Measurements from ENCODE around the gene CLIC4. TPM values are rescaled to one million over a fixed set of nuclear protein-coding genes. Genes with fewer than 3 reads are reported as not detected.
"Not testable (repeated sequence)": the region's sequence is repeated elsewhere in the genome, so short reads cannot be mapped to it uniquely, and the experiment has no call there.

The CLIC4 gene
- total and polyA plus RNA-seq, 11 donors = 111 to 917 (median 387) TPM

- H3K27ac ChIP-seq = no peak overlapping the region
- no peak overlapping the region for H3K4me3 ChIP-seq
- TF ChIP-seq CTCF (IDR thresholded peaks at IDR 0.05) (no peak), POLR2A (IDR thresholded peaks at IDR 0.05) (no peak)
- no peak for ATAC-seq
- H3K4me1 ChIP-seq = no peaks in the 10 kb centered on the region
- 84 to 92% (median 88%) methylated on average over 9 of the region's 9 CpGs for WGBS, 4 donors
- DNase-seq = peak in 1 of 5 donors; percentile 12
- peaks cover 0 to 21% (median 5%) of the 10 kb centered on the region in 12 donors for H3K9me3 ChIP-seq
- no peaks in the 10 kb centered on the region for H3K36me3 ChIP-seq
- H3K27me3 ChIP-seq = peaks cover 0 to 11% (median 0%) of the 10 kb centered on the region in 9 donors
- intact Hi-C loops (cut with DNase I) = no loop called here
Observed at GRCh38 chr1:24888061-24888970, 143.1 kb downstream of the CLIC4 start.

- Histone ChIP-seq H3K27ac (no peak overlapping the region), H3K27me3 (peaks cover 0 to 11% (median 0%) of the 10 kb centered on the region in 9 donors), H3K36me3 (no peaks in the 10 kb centered on the region), H3K4me1 (no peaks in the 10 kb centered on the region), H3K4me3 (no peak overlapping the region), H3K9me3 (peaks cover 0 to 13% (median 0%) of the 10 kb centered on the region in 12 donors)
- intact Hi-C loops (cut with DNase I) = no loop called here
- DNase-seq (no peak), ATAC-seq (no peak)
- TF ChIP-seq CTCF (IDR thresholded peaks at IDR 0.05) (no peak), POLR2A (IDR thresholded peaks at IDR 0.05) (no peak)
- 82 to 84% (median 83%) methylated on average over 4 of the region's 4 CpGs for WGBS, 4 donors
Observed at GRCh38 chr1:24888971-24889676, 143.9 kb downstream of the CLIC4 start.

GRCh38 chr1:24890887-24891286 lies 145.6 kb downstream of the CLIC4 start:
- H3K9me3 ChIP-seq = peaks cover 0 to 13% (median 0%) of the 10 kb centered on the region in 12 donors
- TF ChIP-seq POLR2A (IDR thresholded peaks at IDR 0.05) (no peak), CTCF (IDR thresholded peaks at IDR 0.05) (no peak)
- DNase-seq (peak in 1 of 5 donors; percentile 2), ATAC-seq (no peak)
- no peaks in the 10 kb centered on the region for H3K4me1 ChIP-seq
- peaks cover 0 to 11% (median 0%) of the 10 kb centered on the region in 9 donors for H3K27me3 ChIP-seq
- no peak overlapping the region for H3K4me3 ChIP-seq
- no peak overlapping the region for H3K27ac ChIP-seq
- H3K36me3 ChIP-seq = no peaks in the 10 kb centered on the region
- intact Hi-C loops (cut with DNase I) = no loop called here
- 76 to 87% (median 82%) methylated on average over 2 of the region's 2 CpGs for WGBS, 4 donors

GRCh38 chr1:24891367-24891766 lies 146.1 kb downstream of the CLIC4 start:
- not testable (repeated sequence) for DNase-seq

More at GRCh38 chr1:24891367-24891766, 146.1 kb downstream of the CLIC4 start:
- H3K36me3 ChIP-seq; H3K4me1 ChIP-seq; H3K27ac ChIP-seq; H3K4me3 ChIP-seq; ATAC-seq; intact Hi-C loops (cut with DNase I): not testable (repeated sequence)
- WGBS, 4 donors = 44 to 60% (median 47%) methylated on average over 1 of the region's 1 CpG
- H3K27me3 ChIP-seq = peaks cover 0 to 11% (median 0%) of the 10 kb centered on the region in 9 donors
- peaks cover 0 to 13% (median 0%) of the 10 kb centered on the region in 12 donors for H3K9me3 ChIP-seq
